SJSA1 (cell line): ENCODE data around the gene DNAH6. TPM values are rescaled to one million over a fixed set of nuclear protein-coding genes. Genes with fewer than 3 reads are reported as not detected.

Experiments used
- total RNA-seq: library from RNA; depleted of rRNA; stranded (reverse); fragments of >200 nt; shearing (Covaris generic); gene quantifications from 2 replicates; pipeline ENCODE4 v1.2.3, GENCODE V29; 2014; rRNA removed

DNAH6 gene
- total RNA-seq, 1 experiment from 2014 or later = 0.58 TPM

Other genes starting within 250 kb of the DNAH6 start
- 118 and 139 TPM in 2 replicates for gene SUCLG1, start 57.2 kb upstream of the DNAH6 start, total RNA-seq